Breast epithelium (tissue), 3 donors: ENCODE results near the gene SHC3.

Experiments used
- CTCF ChIP-seq, 3 donors: fragments of 450-650 bp; IDR thresholded peaks; one replicate each; pipeline ENCODE4 v1.5.1; 2016 to 2017; ENCODE audit warnings: antibody characterized with exemption in 3 of 3, mild to moderate bottlenecking in 3 of 3, moderate library complexity in 3 of 3
- POLR2A ChIP-seq: fragments of 450-650 bp; IDR thresholded peaks from one replicate; pipeline ENCODE4 v1.6.1; 2016; ENCODE audit warnings: antibody characterized with exemption, mild to moderate bottlenecking, moderate library complexity
- POLR2AphosphoS5 ChIP-seq, 3 donors: sonication (generic); formaldehyde crosslinking; IDR thresholded peaks; one replicate each; pipeline ENCODE4 v1.6.1; 2017; ENCODE audit warnings: antibody characterized with exemption in 3 of 3

DNA sequence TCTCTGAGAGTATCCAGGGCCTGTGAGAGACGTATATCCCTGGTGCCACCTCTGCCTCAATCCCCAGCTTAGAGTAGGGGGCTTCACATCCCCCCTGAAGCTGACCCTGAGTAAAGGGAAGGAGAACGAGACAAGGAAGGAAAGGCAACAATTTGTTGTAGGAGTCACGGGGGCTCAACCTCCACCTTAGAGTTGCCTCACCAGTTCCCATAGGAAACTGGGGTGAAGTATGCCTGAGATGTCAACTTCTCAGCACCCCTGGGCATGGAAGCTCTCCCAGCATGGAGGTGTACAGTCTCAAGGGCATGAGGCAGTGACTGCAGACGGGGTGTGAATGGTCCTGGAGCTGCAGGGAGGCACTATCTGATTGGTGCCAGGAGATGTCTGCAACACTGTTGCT lies 133.7 kb downstream of the SHC3 start:
- TF ChIP-seq POLR2AphosphoS5 (IDR thresholded peaks at IDR 0.05) = no peak
- TF ChIP-seq CTCF (IDR thresholded peaks at IDR 0.05) = no peak
- no peak for TF ChIP-seq POLR2A
